ENCODE results near the gene ADGRG6.
A peak's percentile ranks its signal among the peaks of the same experiment; 100 is the strongest.

Gene ADGRG6

GRCh38 chr6:142301651-142302391 is at the start of gene ADGRG6:
TSS of gene ADGRG6 (plus strand) at chr6:142302007. CDS start at chr6:142302330, 323 bp downstream.
- H3K36me3 ChIP-seq (replicated peaks) = no peaks in the 10 kb centered on the region
- DNase-seq (ENCODE audit: low spot score in 2 of 2) = peak; percentile 34 to 73
- no peaks in the 10 kb centered on the region for H3K9me3 ChIP-seq
- H3K4me1 ChIP-seq = peaks cover 15% of the 10 kb centered on the region
- peak within 1 kb of the TSS; percentile 46 for H3K4me3 ChIP-seq
- H3K27me3 ChIP-seq (ENCODE audit: low read depth) = no peaks in the 10 kb centered on the region
- in situ Hi-C loops (cut with MboI; ENCODE audit: low sequenced_read_pairs) = no loop called here

GRCh38 chr6:142254513-142254912 is 47.3 kb upstream of the ADGRG6 start:
- H3K9me3 ChIP-seq = peaks cover 3% of the 10 kb centered on the region
- H3K27me3 ChIP-seq (ENCODE audit: low read depth) = no peaks in the 10 kb centered on the region
- H3K36me3 ChIP-seq (replicated peaks) = no peaks in the 10 kb centered on the region
- no peak overlapping the region for H3K4me3 ChIP-seq
- H3K4me1 ChIP-seq = no peaks in the 10 kb centered on the region
- in situ Hi-C loops (cut with MboI; ENCODE audit: low sequenced_read_pairs) = no loop called here
- DNase-seq (ENCODE audit: low spot score in 2 of 2) = no peak

GRCh38 chr6:142255785-142256184 is 46.0 kb upstream of the ADGRG6 start:
- in situ Hi-C loops (cut with MboI; ENCODE audit: low sequenced_read_pairs) = no loop called here
- Histone ChIP-seq H3K27me3 (ENCODE audit: low read depth) (no peaks in the 10 kb centered on the region), H3K9me3 (peaks cover 3% of the 10 kb centered on the region), H3K4me1 (no peaks in the 10 kb centered on the region), H3K4me3 (no peak overlapping the region), H3K36me3 (replicated peaks) (no peaks in the 10 kb centered on the region)
- no peak for DNase-seq (ENCODE audit: low spot score in 2 of 2)

- in situ Hi-C loops (cut with MboI; ENCODE audit: low sequenced_read_pairs) = no loop called here
- H3K4me3 ChIP-seq = no peak overlapping the region
- H3K27me3 ChIP-seq (ENCODE audit: low read depth) = no peaks in the 10 kb centered on the region
- no peaks in the 10 kb centered on the region for H3K9me3 ChIP-seq
- no peaks in the 10 kb centered on the region for H3K4me1 ChIP-seq
- DNase-seq (ENCODE audit: low spot score in 2 of 2) = no peak
- H3K36me3 ChIP-seq (replicated peaks) = no peaks in the 10 kb centered on the region
Measured at GRCh38 chr6:142258305-142258704, 43.5 kb upstream of the ADGRG6 start.

GRCh38 chr6:142258757-142259156 is 43.0 kb upstream of the ADGRG6 start:
- Histone ChIP-seq H3K27me3 (ENCODE audit: low read depth) (no peaks in the 10 kb centered on the region), H3K4me1 (no peaks in the 10 kb centered on the region), H3K9me3 (no peaks in the 10 kb centered on the region), H3K36me3 (replicated peaks) (no peaks in the 10 kb centered on the region), H3K4me3 (no peak overlapping the region)
- DNase-seq (ENCODE audit: low spot score in 2 of 2) = no peak
- in situ Hi-C loops (cut with MboI; ENCODE audit: low sequenced_read_pairs) = no loop called here

- Histone ChIP-seq H3K36me3 (replicated peaks) (no peaks in the 10 kb centered on the region), H3K4me1 (no peaks in the 10 kb centered on the region), H3K27me3 (ENCODE audit: low read depth) (no peaks in the 10 kb centered on the region), H3K4me3 (no peak overlapping the region), H3K9me3 (no peaks in the 10 kb centered on the region)
- no peak for DNase-seq (ENCODE audit: low spot score in 2 of 2)
- in situ Hi-C loops (cut with MboI; ENCODE audit: low sequenced_read_pairs) = no loop called here
Measured at GRCh38 chr6:142260748-142261147, 41.1 kb upstream of the ADGRG6 start.

- H3K4me3 ChIP-seq = no peak overlapping the region
- no peaks in the 10 kb centered on the region for H3K4me1 ChIP-seq
- H3K36me3 ChIP-seq (replicated peaks) = no peaks in the 10 kb centered on the region
- in situ Hi-C loops (cut with MboI; ENCODE audit: low sequenced_read_pairs) = no loop called here
- no peak for DNase-seq (ENCODE audit: low spot score in 2 of 2)
- no peaks in the 10 kb centered on the region for H3K27me3 ChIP-seq (ENCODE audit: low read depth)
- no peaks in the 10 kb centered on the region for H3K9me3 ChIP-seq
Measured at GRCh38 chr6:142262231-142262630, 39.6 kb upstream of the ADGRG6 start.

GRCh38 chr6:142265476-142265875 is 36.3 kb upstream of the ADGRG6 start:
- DNase-seq (ENCODE audit: low spot score in 2 of 2) = no peak
- no peaks in the 10 kb centered on the region for H3K27me3 ChIP-seq (ENCODE audit: low read depth)

GRCh38 chr6:142266060-142266459 is 35.7 kb upstream of the ADGRG6 start:
- H3K4me1 ChIP-seq = no peaks in the 10 kb centered on the region
- no peaks in the 10 kb centered on the region for H3K9me3 ChIP-seq
- no peak for DNase-seq (ENCODE audit: low spot score in 2 of 2)
- no peaks in the 10 kb centered on the region for H3K27me3 ChIP-seq (ENCODE audit: low read depth)
- H3K36me3 ChIP-seq (replicated peaks) = no peaks in the 10 kb centered on the region
- no peak overlapping the region for H3K4me3 ChIP-seq
- in situ Hi-C loops (cut with MboI; ENCODE audit: low sequenced_read_pairs) = no loop called here

More at GRCh38 chr6:142265476-142265875, 36.3 kb upstream of the ADGRG6 start:
- H3K4me3 ChIP-seq = no peak overlapping the region
- no peaks in the 10 kb centered on the region for H3K36me3 ChIP-seq (replicated peaks)
- H3K4me1 ChIP-seq = no peaks in the 10 kb centered on the region
- in situ Hi-C loops (cut with MboI; ENCODE audit: low sequenced_read_pairs) = no loop called here
- no peaks in the 10 kb centered on the region for H3K9me3 ChIP-seq

- Histone ChIP-seq H3K9me3 (no peaks in the 10 kb centered on the region), H3K36me3 (replicated peaks) (no peaks in the 10 kb centered on the region), H3K4me3 (no peak overlapping the region), H3K27me3 (ENCODE audit: low read depth) (no peaks in the 10 kb centered on the region), H3K4me1 (no peaks in the 10 kb centered on the region)
- DNase-seq (ENCODE audit: low spot score in 2 of 2) = no peak
- in situ Hi-C loops (cut with MboI; ENCODE audit: low sequenced_read_pairs) = no loop called here
Measured at GRCh38 chr6:142271476-142271875, 30.3 kb upstream of the ADGRG6 start.

- Histone ChIP-seq H3K4me1 (peaks cover 11% of the 10 kb centered on the region), H3K27me3 (ENCODE audit: low read depth) (no peaks in the 10 kb centered on the region), H3K36me3 (replicated peaks) (no peaks in the 10 kb centered on the region), H3K9me3 (no peaks in the 10 kb centered on the region), H3K4me3 (no peak overlapping the region)
- in situ Hi-C loops (cut with MboI; ENCODE audit: low sequenced_read_pairs) = no loop called here
- no peak for DNase-seq (ENCODE audit: low spot score in 2 of 2)
Measured at GRCh38 chr6:142274656-142275055, 27.2 kb upstream of the ADGRG6 start.

- H3K27me3 ChIP-seq (ENCODE audit: low read depth) = no peaks in the 10 kb centered on the region
- H3K4me3 ChIP-seq = no peak overlapping the region
- peaks cover 16% of the 10 kb centered on the region for H3K4me1 ChIP-seq
- no peak for DNase-seq (ENCODE audit: low spot score in 2 of 2)
- no peaks in the 10 kb centered on the region for H3K36me3 ChIP-seq (replicated peaks)
- no peaks in the 10 kb centered on the region for H3K9me3 ChIP-seq
- in situ Hi-C loops (cut with MboI; ENCODE audit: low sequenced_read_pairs) = no loop called here
Measured at GRCh38 chr6:142275236-142276006, 26.4 kb upstream of the ADGRG6 start.

- Histone ChIP-seq H3K4me1 (peaks cover 16% of the 10 kb centered on the region), H3K9me3 (no peaks in the 10 kb centered on the region), H3K36me3 (replicated peaks) (no peaks in the 10 kb centered on the region), H3K27me3 (ENCODE audit: low read depth) (no peaks in the 10 kb centered on the region), H3K4me3 (no peak overlapping the region)
- DNase-seq (ENCODE audit: low spot score in 2 of 2) = no peak
- in situ Hi-C loops (cut with MboI; ENCODE audit: low sequenced_read_pairs) = no loop called here
Measured at GRCh38 chr6:142276256-142276655, 25.6 kb upstream of the ADGRG6 start.

Data from HAP-1 (cell line).